Caco-2 (cell line): Measurements from ENCODE around the gene ABCA5. TPM values are rescaled to one million over a fixed set of nuclear protein-coding genes. Genes with fewer than 3 reads are reported as not detected.

Source experiments
- BruUV-seq: library from RNA; stranded (reverse); fragments of 400-500 nt; replicated peaks from 2 replicates; lab custom pipeline; 2021; lab: Mats Ljungman, UMichigan
- CTCF ChIA-PET: fragments of 300-600 bp; sonication (Branson Sonifier 250); formaldehyde crosslinking; loops from one replicate; lab custom pipeline; 2022; ENCODE audit warnings: antibody characterized with exemption; lab: Charles Lee
- POLR2A ChIA-PET: fragments of 300-600 bp; sonication (Branson Sonifier 250); formaldehyde crosslinking; loops from one replicate; lab custom pipeline; 2022; ENCODE audit warnings: antibody characterized with exemption; lab: Charles Lee
- DNase-seq, 2 experiments: peaks; one replicate each; pipeline versions ENCODE4 v3.0.0 to v3.0.0-alpha.2; 2020 to 2022
- H3K27me3 ChIP-seq: replicated peaks from 2 replicates; pipeline ENCODE4 v1.6.0; 2011; ENCODE audit warnings: low read length; ENCODE audit not compliant: control insufficient read depth, insufficient read depth
- H3K36me3 ChIP-seq: 2 replicates; pipeline ENCODE4 v1.5.1; 2011; ENCODE audit warnings: low read length; ENCODE audit not compliant: control insufficient read depth, insufficient read depth
- H3K4me1 ChIP-seq: fragments of 250-450 bp; sonication (Bioruptor Pico); 2 replicates; pipeline ENCODE4 v1.5.1; 2020; ENCODE audit warnings: mild to moderate bottlenecking
- H3K4me3 ChIP-seq: 2 replicates; pipeline ENCODE4 v1.5.1; 2011; ENCODE audit warnings: low read depth, mild to moderate bottlenecking, control low read depth, low read length
- H3K9me3 ChIP-seq: fragments of 250-450 bp; sonication (Bioruptor Pico); 2 replicates; pipeline ENCODE4 v1.5.1; 2020; ENCODE audit warnings: mild to moderate bottlenecking, moderate library complexity
- H3K27ac Mint-ChIP-seq: one replicate; pipeline ENCODE4 v1.8.0; 2022; ENCODE audit warnings: mixed read lengths; ENCODE audit not compliant: unreplicated experiment
- H3K27me3 Mint-ChIP-seq: one replicate; pipeline ENCODE4 v1.8.0; 2022; ENCODE audit warnings: mixed read lengths; ENCODE audit not compliant: insufficient read depth, unreplicated experiment
- H3K36me3 Mint-ChIP-seq: one replicate; pipeline ENCODE4 v1.8.0; 2022; ENCODE audit warnings: mild to moderate bottlenecking, mixed read lengths; ENCODE audit not compliant: insufficient read depth, unreplicated experiment
- H3K4me1 Mint-ChIP-seq: one replicate; pipeline ENCODE4 v1.8.0; 2022; ENCODE audit warnings: low read depth, mixed read lengths; ENCODE audit not compliant: unreplicated experiment
- H3K4me3 Mint-ChIP-seq: one replicate; pipeline ENCODE4 v1.8.0; 2022; ENCODE audit warnings: mild to moderate bottlenecking, moderate library complexity, mixed read lengths; ENCODE audit not compliant: unreplicated experiment
- H3K9me3 Mint-ChIP-seq: one replicate; pipeline ENCODE4 v1.8.0; 2022; ENCODE audit warnings: mixed read lengths; ENCODE audit not compliant: unreplicated experiment
- intact Hi-C: fragments of 100-400 bp; cut with micrococcal nuclease; formaldehyde crosslinking; loops from one replicate; pipeline ENCODE4 v1.10.0; 2022; ENCODE audit not compliant: unreplicated experiment
- total RNA-seq: library from RNA; stranded (reverse); gene quantifications from 2 replicates; pipeline ENCODE4 v1.2.3, GENCODE V29; 2022
- TF ChIP-seq, protein P1 (sequence below), 2 experiments: fragments of 200-600 bp in 1 of 2; IDR thresholded peaks; 1 replicate in 1 of 2; 2 replicates in 1 of 2; pipeline versions ENCODE4 v1.5.1 to v1.8.0; 2011 to 2022; ENCODE audit warnings: antibody characterized with exemption in 1 of 2, control low read depth in 1 of 2, inconsistent platforms in 1 of 2, low read depth in 1 of 2, low read length in 1 of 2, mild to moderate bottlenecking in 1 of 2, moderate library complexity in 1 of 2; ENCODE audit not compliant: insufficient read depth in 1 of 2, severe bottlenecking in 1 of 2, unreplicated experiment in 1 of 2

The ABCA5 gene
- total RNA-seq, 1 experiment from 2014 or later, result 11.0 TPM

DNA sequence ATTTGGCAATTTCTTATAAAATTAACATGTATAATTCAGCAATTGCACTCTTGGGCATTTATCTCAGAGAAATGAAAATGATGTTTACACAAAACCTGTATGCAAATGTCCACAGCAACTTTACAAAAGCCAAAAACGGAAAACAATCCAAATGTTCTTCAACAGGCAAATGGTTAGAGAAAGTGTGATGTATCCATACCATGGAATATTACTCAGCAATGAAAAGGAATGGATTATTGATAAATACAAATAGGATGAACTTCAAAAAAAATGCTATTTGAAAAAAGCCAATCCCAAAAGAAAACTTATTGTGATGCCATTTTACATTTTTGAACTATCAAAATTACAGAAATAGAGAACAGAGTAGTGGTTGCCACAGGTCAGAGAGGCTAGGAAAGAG is 61.1 kb downstream of the ABCA5 start:
- BruUV-seq, result no TSS peak
- no peak for DNase-seq
- POLR2A ChIA-PET, result no interaction called here
- no peak overlapping the region for H3K4me3 Mint-ChIP-seq
- no peak overlapping the region for H3K27ac Mint-ChIP-seq
- CTCF ChIA-PET, result no interaction called here
- Histone ChIP-seq H3K9me3 (no peaks in the 10 kb centered on the region), H3K4me1 (peaks cover 14% of the 10 kb centered on the region), H3K36me3 (no peaks in the 10 kb centered on the region), H3K27me3 (no peaks in the 10 kb centered on the region), H3K4me3 (no peak overlapping the region)
- intact Hi-C loops, result no loop called here
- no peaks in the 10 kb centered on the region for H3K9me3 Mint-ChIP-seq
- no peaks in the 10 kb centered on the region for H3K27me3 Mint-ChIP-seq
- TF ChIP-seq, protein P1, sequence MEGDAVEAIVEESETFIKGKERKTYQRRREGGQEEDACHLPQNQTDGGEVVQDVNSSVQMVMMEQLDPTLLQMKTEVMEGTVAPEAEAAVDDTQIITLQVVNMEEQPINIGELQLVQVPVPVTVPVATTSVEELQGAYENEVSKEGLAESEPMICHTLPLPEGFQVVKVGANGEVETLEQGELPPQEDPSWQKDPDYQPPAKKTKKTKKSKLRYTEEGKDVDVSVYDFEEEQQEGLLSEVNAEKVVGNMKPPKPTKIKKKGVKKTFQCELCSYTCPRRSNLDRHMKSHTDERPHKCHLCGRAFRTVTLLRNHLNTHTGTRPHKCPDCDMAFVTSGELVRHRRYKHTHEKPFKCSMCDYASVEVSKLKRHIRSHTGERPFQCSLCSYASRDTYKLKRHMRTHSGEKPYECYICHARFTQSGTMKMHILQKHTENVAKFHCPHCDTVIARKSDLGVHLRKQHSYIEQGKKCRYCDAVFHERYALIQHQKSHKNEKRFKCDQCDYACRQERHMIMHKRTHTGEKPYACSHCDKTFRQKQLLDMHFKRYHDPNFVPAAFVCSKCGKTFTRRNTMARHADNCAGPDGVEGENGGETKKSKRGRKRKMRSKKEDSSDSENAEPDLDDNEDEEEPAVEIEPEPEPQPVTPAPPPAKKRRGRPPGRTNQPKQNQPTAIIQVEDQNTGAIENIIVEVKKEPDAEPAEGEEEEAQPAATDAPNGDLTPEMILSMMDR (IDR thresholded peaks at IDR 0.05; ENCODE audit: insufficient read depth in 1 of 2, low read depth in 1 of 2, low read length in 1 of 2, severe bottlenecking in 1 of 2, unreplicated experiment in 1 of 2), result no peak
- no peaks in the 10 kb centered on the region for H3K36me3 Mint-ChIP-seq
- peaks cover 13% of the 10 kb centered on the region for H3K4me1 Mint-ChIP-seq

- H3K9me3 ChIP-seq, result no peaks in the 10 kb centered on the region
- Mint-ChIP-seq H3K36me3 (no peaks in the 10 kb centered on the region), H3K4me3 (no peak overlapping the region), H3K4me1 (peaks cover 7% of the 10 kb centered on the region), H3K9me3 (no peaks in the 10 kb centered on the region), H3K27ac (no peak overlapping the region), H3K27me3 (no peaks in the 10 kb centered on the region)
- intact Hi-C loops, result loop anchor here (10.0 kb wide), 1 partner anchor 271 kb away; no protein-coding TSS in a partner anchor
- ChIA-PET POLR2A (interaction anchor here (0.6 kb wide), 1 partner anchor 113 kb away, joined by 3 read pairs; no protein-coding TSS in a partner anchor), CTCF (no interaction called here)
- BruUV-seq, result no TSS peak
- H3K27me3 ChIP-seq, result no peaks in the 10 kb centered on the region
- H3K4me1 ChIP-seq, result no peaks in the 10 kb centered on the region
- H3K4me3 ChIP-seq, result no peak overlapping the region
- TF ChIP-seq, protein P1 (IDR thresholded peaks at IDR 0.05; ENCODE audit: insufficient read depth in 1 of 2, low read depth in 1 of 2, low read length in 1 of 2, severe bottlenecking in 1 of 2, unreplicated experiment in 1 of 2), result no peak
- no peak for DNase-seq
- H3K36me3 ChIP-seq, result no peaks in the 10 kb centered on the region
These were observed 72.7 kb downstream of the ABCA5 start for GRCh38 chr17:69254187-69254586.

DNA sequence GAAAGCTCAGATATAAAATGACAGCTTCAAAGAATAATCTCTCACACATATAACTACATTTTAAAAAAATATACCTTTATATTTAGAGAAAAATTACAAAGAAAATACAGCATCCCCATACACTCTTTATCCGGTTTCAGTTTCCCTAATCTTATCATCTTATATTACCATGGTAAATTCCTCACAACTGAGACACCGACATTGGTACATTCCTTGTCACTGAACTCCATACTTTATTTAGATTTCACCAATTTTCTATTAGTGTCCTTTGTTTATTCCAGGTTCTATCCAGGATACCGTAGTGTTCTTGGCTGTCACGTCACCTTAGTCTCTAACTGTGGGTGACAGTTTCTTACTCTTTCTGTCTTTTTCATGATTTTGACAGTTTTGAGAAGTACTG is 76.3 kb downstream of the ABCA5 start:
- H3K4me1 Mint-ChIP-seq, result peaks cover 7% of the 10 kb centered on the region
- CTCF ChIA-PET, result no interaction called here
- no peak overlapping the region for H3K4me3 Mint-ChIP-seq

More for the DNA sequence above, 76.3 kb downstream of the ABCA5 start:
- no peaks in the 10 kb centered on the region for H3K4me1 ChIP-seq
- no peaks in the 10 kb centered on the region for H3K9me3 Mint-ChIP-seq
- no peaks in the 10 kb centered on the region for H3K27me3 Mint-ChIP-seq
- BruUV-seq, result no TSS peak
- no peak overlapping the region for H3K27ac Mint-ChIP-seq
- H3K9me3 ChIP-seq, result no peaks in the 10 kb centered on the region
- intact Hi-C loops, result loop anchor here (10.0 kb wide), 1 partner anchor 274 kb away; no protein-coding TSS in a partner anchor
- no peak for DNase-seq
- no peaks in the 10 kb centered on the region for H3K27me3 ChIP-seq
- H3K4me3 ChIP-seq, result no peak overlapping the region
- TF ChIP-seq, protein P1 (IDR thresholded peaks at IDR 0.05; ENCODE audit: insufficient read depth in 1 of 2, low read depth in 1 of 2, low read length in 1 of 2, severe bottlenecking in 1 of 2, unreplicated experiment in 1 of 2), result no peak
- POLR2A ChIA-PET, result no interaction called here
- H3K36me3 ChIP-seq, result no peaks in the 10 kb centered on the region
- no peaks in the 10 kb centered on the region for H3K36me3 Mint-ChIP-seq
